Naive thymus-derived CD8-positive, alpha-beta T cell (primary cell): ENCODE data around the gene ALDOB. TPM values are rescaled to one million over a fixed set of nuclear protein-coding genes. Genes with fewer than 3 reads are reported as not detected.

ENCODE experiments used
- ATAC-seq, 2 donors: fragments of 150-1000 bp; cut with Tn5 transposase in 1 of 2; sonication (Bioruptor Pico), chemical (Tn5 transposase) in 1 of 2; 1 replicate in 1 of 2; 2 replicates in 1 of 2; pipeline ENCODE4 v1.10.0; 2021; ENCODE audit warnings: mild to moderate bottlenecking in 2 of 2, moderate library complexity in 2 of 2
- POLR2A ChIA-PET: fragments of 350-600 bp; sonication (Branson Sonifier 250); formaldehyde crosslinking; loops from one replicate; lab custom pipeline; 2021; ENCODE audit warnings: antibody characterized with exemption; lab: Charles Lee
- DNase-seq, 10 donors: peaks; one replicate each; pipeline versions ENCODE4 v3.0.0 to v3.0.0-alpha.2; 2020 to 2022
- H3K27ac Mint-ChIP-seq, 10 donors: one replicate each; pipeline ENCODE4 v1.8.0; 2020 to 2022; ENCODE audit warnings: mild to moderate bottlenecking in 10 of 10, mixed read lengths in 10 of 10, moderate library complexity in 4 of 10, inconsistent platforms in 1 of 10
- H3K27me3 Mint-ChIP-seq, 5 donors: one replicate each; pipeline ENCODE4 v1.8.0; 2021 to 2022; ENCODE audit warnings: mixed read lengths in 5 of 5
- H3K36me3 Mint-ChIP-seq, 3 donors: one replicate each; pipeline ENCODE4 v1.8.0; 2020 to 2022; ENCODE audit warnings: mixed read lengths in 3 of 3, mild to moderate bottlenecking in 2 of 3, inconsistent platforms in 1 of 3
- H3K4me1 Mint-ChIP-seq, 4 donors: one replicate each; pipeline ENCODE4 v1.8.0; 2021 to 2022; ENCODE audit warnings: mixed read lengths in 4 of 4
- H3K4me3 Mint-ChIP-seq, 10 donors: one replicate each; pipeline ENCODE4 v1.8.0; 2020 to 2022; ENCODE audit warnings: mild to moderate bottlenecking in 10 of 10, mixed read lengths in 10 of 10, moderate library complexity in 6 of 10, inconsistent platforms in 1 of 10
- H3K9me3 Mint-ChIP-seq, 9 donors: one replicate each; pipeline ENCODE4 v1.8.0; 2020 to 2022; ENCODE audit warnings: mixed read lengths in 9 of 9, mild to moderate bottlenecking in 3 of 9, inconsistent platforms in 1 of 9, moderate library complexity in 1 of 9
- polyA plus RNA-seq, 3 donors: library from polyadenylated mRNA; unstranded; fragments of 300-500 nt; fragmentation: Illumina TruSeq; gene quantifications; one replicate each; pipeline ENCODE4 v1.2.3, GENCODE V29; 2021
- total RNA-seq, 8 experiments: library from RNA in 2 of 8; stranded (reverse) in 2 of 8; gene quantifications; one replicate each; pipeline ENCODE4 v1.2.3 and lab custom pipeline; 2021 to 2026

The ALDOB gene
- total and polyA plus RNA-seq, 5 experiments from 2014 or later, result not detected

- Mint-ChIP-seq H3K4me1 (no peaks in the 10 kb centered on the region), H3K27ac (no peak overlapping the region), H3K36me3 (no peaks in the 10 kb centered on the region), H3K9me3 (no peaks in the 10 kb centered on the region), H3K4me3 (no peak overlapping the region), H3K27me3 (peaks cover 15 to 52% (median 31%) of the 10 kb centered on the region in 5 donors)
- POLR2A ChIA-PET, result no interaction called here
- ATAC-seq (no peak), DNase-seq (no peak)
Measured at GRCh38 chr9:101469026-101469425, 33.5 kb upstream of the ALDOB start.

DNA sequence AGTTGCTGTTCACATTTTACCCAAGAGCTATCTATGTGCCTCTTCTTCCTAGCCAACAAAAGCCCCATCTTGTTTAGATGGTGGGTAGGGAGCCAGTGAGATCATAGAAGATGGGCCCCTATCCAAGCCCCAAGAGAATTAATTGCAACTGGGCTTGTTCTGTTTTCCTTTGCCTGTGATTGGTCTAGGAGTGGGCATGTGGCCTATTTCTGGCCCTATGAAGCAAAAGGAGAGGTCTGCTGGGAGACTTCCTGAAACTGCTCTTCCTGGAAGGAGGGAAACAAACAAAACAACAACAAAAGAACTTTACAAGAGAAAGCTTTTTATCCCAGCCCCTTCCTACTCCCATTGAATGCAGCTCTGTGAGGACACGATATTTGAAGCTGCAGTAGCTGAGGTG, 32.5 kb upstream of the ALDOB start:
- Mint-ChIP-seq H3K4me3 (no peak overlapping the region), H3K9me3 (no peaks in the 10 kb centered on the region), H3K27me3 (peaks cover 11 to 45% (median 30%) of the 10 kb centered on the region in 5 donors), H3K36me3 (no peaks in the 10 kb centered on the region), H3K27ac (no peak overlapping the region), H3K4me1 (no peaks in the 10 kb centered on the region)
- POLR2A ChIA-PET, result no interaction called here
- DNase-seq (no peak), ATAC-seq (no peak)

DNA sequence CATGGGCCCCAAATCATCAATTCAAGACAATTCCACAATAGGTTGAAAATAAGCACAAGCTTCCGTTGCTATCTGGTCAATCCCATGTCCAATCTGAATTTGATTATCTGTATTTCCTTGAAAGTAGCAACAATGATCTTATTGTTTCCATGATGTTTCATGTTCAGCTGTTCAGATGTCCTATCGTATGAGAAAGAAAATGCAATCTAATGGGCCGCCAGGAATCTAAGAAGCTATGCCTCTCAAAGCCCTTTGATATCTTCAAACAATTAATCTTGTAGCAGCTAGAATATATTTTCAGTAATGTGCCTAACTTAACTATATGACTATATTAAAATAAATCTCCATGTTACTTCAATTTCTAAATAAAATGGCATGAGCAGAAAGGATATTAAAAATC, 32.1 kb upstream of the ALDOB start:
- H3K27me3 Mint-ChIP-seq, result peaks cover 14 to 40% (median 34%) of the 10 kb centered on the region in 5 donors
- ATAC-seq (no peak), DNase-seq (no peak)
- H3K4me3 Mint-ChIP-seq, result no peak overlapping the region
- no peaks in the 10 kb centered on the region for H3K4me1 Mint-ChIP-seq
- H3K9me3 Mint-ChIP-seq, result no peaks in the 10 kb centered on the region
- H3K27ac Mint-ChIP-seq, result no peak overlapping the region
- POLR2A ChIA-PET, result no interaction called here
- no peaks in the 10 kb centered on the region for H3K36me3 Mint-ChIP-seq

DNA sequence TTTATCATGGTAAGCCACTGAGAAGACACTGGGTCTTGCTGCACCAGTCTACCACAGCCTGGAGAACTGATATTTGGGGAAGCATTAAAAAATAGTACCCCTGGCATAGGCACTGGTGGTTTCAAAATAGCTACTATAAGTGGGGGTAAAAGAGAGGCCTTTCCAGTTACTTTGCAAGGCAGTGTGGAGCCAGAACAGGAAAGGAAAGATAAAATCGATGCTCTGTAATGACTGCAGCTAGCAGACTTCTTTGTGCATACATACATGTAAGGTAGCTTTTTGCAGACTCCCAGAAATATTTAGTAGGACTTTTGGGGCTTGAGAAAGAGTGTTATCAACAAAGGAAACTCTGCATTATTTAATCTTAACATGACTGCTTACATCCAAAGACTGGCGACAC, 31.3 kb upstream of the ALDOB start:
- Mint-ChIP-seq H3K4me3 (no peak overlapping the region), H3K9me3 (no peaks in the 10 kb centered on the region), H3K27ac (no peak overlapping the region), H3K36me3 (no peaks in the 10 kb centered on the region), H3K4me1 (no peaks in the 10 kb centered on the region), H3K27me3 (peaks cover 9 to 32% (median 26%) of the 10 kb centered on the region in 5 donors)
- no peak for ATAC-seq
- no peak for DNase-seq
- POLR2A ChIA-PET, result no interaction called here

GRCh38 chr9:101465326-101465915, 29.8 kb upstream of the ALDOB start:
- DNase-seq, result no peak
- Mint-ChIP-seq H3K27me3 (peaks cover 12 to 31% (median 28%) of the 10 kb centered on the region in 5 donors), H3K27ac (no peak overlapping the region)

DNA sequence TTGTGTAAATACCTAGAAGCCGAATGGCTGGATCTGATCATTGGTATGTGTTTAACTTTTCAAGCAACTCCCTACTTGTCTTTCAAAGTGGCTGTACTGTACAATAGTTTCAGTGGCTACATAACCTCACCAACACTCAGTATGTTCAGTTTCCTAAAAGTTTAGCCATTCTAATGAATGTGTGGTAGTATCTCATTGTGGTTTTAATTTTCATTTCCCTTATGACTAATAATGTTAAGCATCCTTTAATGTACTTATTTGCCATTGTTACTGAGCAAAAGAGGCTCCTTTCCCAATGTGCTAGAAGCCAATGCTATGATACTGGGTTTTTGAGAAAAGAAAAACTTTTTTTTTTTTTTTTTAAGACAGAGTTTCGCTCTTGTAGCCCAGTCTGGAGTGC, 27.8 kb upstream of the ALDOB start:
- POLR2A ChIA-PET, result no interaction called here
- peaks cover 10 to 41% (median 25%) of the 10 kb centered on the region in 5 donors for H3K27me3 Mint-ChIP-seq

More at GRCh38 chr9:101465326-101465915, 29.8 kb upstream of the ALDOB start:
- Mint-ChIP-seq H3K4me1 (no peaks in the 10 kb centered on the region), H3K4me3 (no peak overlapping the region), H3K9me3 (no peaks in the 10 kb centered on the region), H3K36me3 (no peaks in the 10 kb centered on the region)
- ATAC-seq, result no peak
- POLR2A ChIA-PET, result no interaction called here

GRCh38 chr9:101462558-101462957, 27.0 kb upstream of the ALDOB start:
- Mint-ChIP-seq H3K36me3 (no peaks in the 10 kb centered on the region), H3K9me3 (no peaks in the 10 kb centered on the region), H3K27me3 (peaks cover 10 to 41% (median 21%) of the 10 kb centered on the region in 5 donors), H3K4me1 (no peaks in the 10 kb centered on the region), H3K4me3 (no peak overlapping the region), H3K27ac (no peak overlapping the region)
- DNase-seq (no peak), ATAC-seq (no peak)
- POLR2A ChIA-PET, result no interaction called here

More for the DNA sequence above, 27.8 kb upstream of the ALDOB start:
- H3K27ac Mint-ChIP-seq, result no peak overlapping the region
- DNase-seq (no peak), ATAC-seq (no peak)
- H3K4me1 Mint-ChIP-seq, result no peaks in the 10 kb centered on the region
- H3K9me3 Mint-ChIP-seq, result no peaks in the 10 kb centered on the region
- no peaks in the 10 kb centered on the region for H3K36me3 Mint-ChIP-seq
- H3K4me3 Mint-ChIP-seq, result no peak overlapping the region

GRCh38 chr9:101460965-101461364, 25.4 kb upstream of the ALDOB start:
- Mint-ChIP-seq H3K4me1 (no peaks in the 10 kb centered on the region), H3K36me3 (no peaks in the 10 kb centered on the region), H3K4me3 (no peak overlapping the region), H3K27me3 (peaks cover 9 to 30% (median 21%) of the 10 kb centered on the region in 5 donors), H3K27ac (no peak overlapping the region), H3K9me3 (no peaks in the 10 kb centered on the region)
- DNase-seq (no peak), ATAC-seq (no peak)
- POLR2A ChIA-PET, result no interaction called here

GRCh38 chr9:101458963-101459631, 23.5 kb upstream of the ALDOB start:
- H3K27ac Mint-ChIP-seq, result no peak overlapping the region
- no peaks in the 10 kb centered on the region for H3K9me3 Mint-ChIP-seq
- POLR2A ChIA-PET, result no interaction called here
- ATAC-seq (peak; percentile 80 to 82), DNase-seq (peak in 5 of 10 donors; percentile 7 to 47 (median 9))
- H3K36me3 Mint-ChIP-seq, result no peaks in the 10 kb centered on the region
- H3K27me3 Mint-ChIP-seq, result peaks cover 7 to 17% (median 11%) of the 10 kb centered on the region in 5 donors
- H3K4me1 Mint-ChIP-seq, result no peaks in the 10 kb centered on the region
- no peak overlapping the region for H3K4me3 Mint-ChIP-seq

- ATAC-seq (no peak), DNase-seq (no peak)
- Mint-ChIP-seq H3K4me1 (no peaks in the 10 kb centered on the region), H3K36me3 (peaks cover 0 to 8% (median 0%) of the 10 kb centered on the region in 3 donors), H3K27ac (no peak overlapping the region), H3K9me3 (peaks cover 0 to 15% (median 2%) of the 10 kb centered on the region in 9 donors), H3K4me3 (no peak overlapping the region), H3K27me3 (peaks cover 10 to 16% (median 11%) of the 10 kb centered on the region in 5 donors)
- POLR2A ChIA-PET, result no interaction called here
Measured at GRCh38 chr9:101457003-101457402, 21.4 kb upstream of the ALDOB start.

- peaks cover 8 to 18% (median 10%) of the 10 kb centered on the region in 5 donors for H3K27me3 Mint-ChIP-seq
- H3K4me3 Mint-ChIP-seq, result no peak overlapping the region
- H3K27ac Mint-ChIP-seq, result no peak overlapping the region
- DNase-seq (no peak), ATAC-seq (no peak)
- no peaks in the 10 kb centered on the region for H3K4me1 Mint-ChIP-seq
- H3K36me3 Mint-ChIP-seq, result peaks cover 0 to 11% (median 0%) of the 10 kb centered on the region in 3 donors
- H3K9me3 Mint-ChIP-seq, result peaks cover 0 to 20% (median 7%) of the 10 kb centered on the region in 9 donors
- POLR2A ChIA-PET, result no interaction called here
Measured at GRCh38 chr9:101455656-101456240, 20.2 kb upstream of the ALDOB start.

DNA sequence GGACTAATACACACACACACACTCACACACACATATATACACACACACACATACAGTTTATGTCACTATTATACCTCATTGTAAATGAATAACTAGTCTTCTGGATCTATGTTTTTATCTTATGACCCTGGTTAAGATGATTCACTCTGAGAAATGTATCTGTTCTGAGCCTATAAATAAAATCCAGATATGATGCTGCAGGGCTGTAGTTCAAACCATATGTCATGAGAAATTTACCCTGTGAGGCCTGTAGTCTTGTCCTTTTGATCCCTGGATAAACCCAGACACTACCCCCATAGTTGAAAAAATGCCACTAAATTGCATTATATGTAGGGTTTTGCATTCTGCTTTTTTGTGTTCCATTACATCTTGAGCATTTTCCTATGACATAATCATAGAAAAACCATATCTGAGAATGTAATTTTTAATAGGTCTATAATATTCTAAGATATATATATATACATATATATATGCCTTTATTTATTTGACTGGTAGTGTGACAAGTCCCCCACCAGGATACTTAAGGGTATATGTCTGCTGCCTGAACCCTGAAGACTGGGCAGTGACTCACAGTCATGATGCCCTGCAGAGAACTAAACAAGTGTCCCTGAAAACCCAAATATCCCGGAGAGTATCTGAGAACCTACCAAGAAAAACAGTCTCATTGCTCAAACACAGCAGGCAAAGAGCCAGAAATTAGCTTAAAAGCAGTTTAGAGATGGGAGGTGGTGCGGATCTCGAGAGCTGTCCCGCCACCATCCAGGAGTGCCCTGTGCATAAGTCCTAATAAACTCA, 18.4 kb upstream of the ALDOB start:
- POLR2A ChIA-PET, result no interaction called here
- Mint-ChIP-seq H3K27me3 (peaks cover 7 to 22% (median 10%) of the 10 kb centered on the region in 5 donors), H3K9me3 (peaks cover 0 to 20% (median 7%) of the 10 kb centered on the region in 9 donors), H3K27ac (no peak overlapping the region), H3K36me3 (peaks cover 0 to 11% (median 0%) of the 10 kb centered on the region in 3 donors), H3K4me1 (peaks cover 2 to 8% (median 7%) of the 10 kb centered on the region in 4 donors), H3K4me3 (no peak overlapping the region)
- no peak for ATAC-seq
- DNase-seq, result no peak
